Fibroblast of lung (primary cell): Measurements from ENCODE around the gene PTPRM. TPM values are rescaled to one million over a fixed set of nuclear protein-coding genes. Genes with fewer than 3 reads are reported as not detected.

Experiments used
- DNase-seq, 2 donors: peaks; one replicate each; pipeline versions ENCODE4 v3.0.0 to v3.0.0-alpha.2; 2010; ENCODE audit warnings: low read depth in 2 of 2
- H2AFZ ChIP-seq: 2 replicates; pipeline ENCODE4 v1.5.1; 2012; ENCODE audit warnings: low read length, control low read depth, inconsistent platforms
- H3K27ac ChIP-seq: 2 replicates; pipeline ENCODE4 v1.5.1; 2011; ENCODE audit warnings: low read length, control low read depth; ENCODE audit not compliant: insufficient read depth
- H3K27me3 ChIP-seq: 2 replicates; pipeline ENCODE4 v1.5.1; 2011; ENCODE audit warnings: mild to moderate bottlenecking, low read length; ENCODE audit not compliant: control insufficient read depth, insufficient read depth
- H3K36me3 ChIP-seq: 2 replicates; pipeline ENCODE4 v1.5.1; 2011; ENCODE audit warnings: low read length; ENCODE audit not compliant: control insufficient read depth, insufficient read depth
- H3K4me1 ChIP-seq: 2 replicates; pipeline ENCODE4 v1.5.1; 2011; ENCODE audit warnings: low read length; ENCODE audit not compliant: control insufficient read depth, insufficient read depth; ENCODE audit errors: extremely low read depth
- H3K4me2 ChIP-seq: 2 replicates; pipeline ENCODE4 v1.5.1; 2011; ENCODE audit warnings: low read length, control low read depth; ENCODE audit not compliant: insufficient read depth; ENCODE audit errors: extremely low read depth
- H3K4me3 ChIP-seq, 4 experiments: fragments of 200-600 bp in 1 of 4; sonication (generic) in 1 of 4; replicated peaks in 1 of 4; 2 replicates each; pipeline ENCODE4 v1.5.1; 2011 to 2016; ENCODE audit warnings: low read length in 4 of 4, low read depth in 3 of 4, mild to moderate bottlenecking in 3 of 4, control low read depth in 2 of 4, inconsistent platforms in 1 of 4, mixed read lengths in 1 of 4; ENCODE audit not compliant: insufficient read depth in 1 of 4; ENCODE audit errors: control extremely low read depth in 1 of 4
- H3K79me2 ChIP-seq: 2 replicates; pipeline ENCODE4 v1.5.1; 2012; ENCODE audit warnings: mild to moderate bottlenecking, low read length, inconsistent platforms; ENCODE audit not compliant: control insufficient read depth, insufficient read depth
- H3K9ac ChIP-seq: 2 replicates; pipeline ENCODE4 v1.5.1; 2011; ENCODE audit warnings: mild to moderate bottlenecking, low read length, control low read depth; ENCODE audit not compliant: insufficient read depth
- H3K9me3 ChIP-seq: 2 replicates; pipeline ENCODE4 v1.5.1; 2012; ENCODE audit warnings: low read depth, low read length; ENCODE audit not compliant: control insufficient read depth, insufficient read depth
- H4K20me1 ChIP-seq: 2 replicates; pipeline ENCODE4 v1.5.1; 2011; ENCODE audit warnings: low read length; ENCODE audit not compliant: control insufficient read depth, insufficient read depth; ENCODE audit errors: extremely low read depth
- EZH2 ChIP-seq: IDR thresholded peaks from 2 replicates; pipeline ENCODE4 v1.5.1; 2012; ENCODE audit warnings: low read length, control low read depth, mild to moderate bottlenecking; ENCODE audit errors: missing control alignments
- polyA plus RNA-seq, 2 donors: library from polyadenylated mRNA; depleted of rRNA in 1 of 2; stranded (reverse) in 1 of 2; unstranded in 1 of 2; fragments of >200 nt; gene quantifications; 2 replicates each; pipeline ENCODE4 v1.2.1, GENCODE V29; 2011 to 2012; ENCODE audit warnings: missing spikeins in 1 of 2
- total RNA-seq: library from RNA; depleted of rRNA; stranded (reverse); fragments of >200 nt; gene quantifications from 2 replicates; pipeline ENCODE4 v1.2.1, GENCODE V29; 2014
- TF ChIP-seq, protein P1 (sequence below), 2 donors: IDR thresholded peaks in 1 of 2; conservative IDR thresholded peaks in 1 of 2; 1 replicate in 1 of 2; 2 replicates in 1 of 2; pipeline ENCODE4 v1.5.1; 2011 to 2012; ENCODE audit warnings: low read length in 2 of 2, control low read depth in 1 of 2, inconsistent platforms in 1 of 2, low read depth in 1 of 2, mild to moderate bottlenecking in 1 of 2

PTPRM gene
- total and polyA plus RNA-seq, 2 donors (not counting 1 experiment from before 2014, with no cell fraction given), result 86.6 to 87.0 TPM

DNA sequence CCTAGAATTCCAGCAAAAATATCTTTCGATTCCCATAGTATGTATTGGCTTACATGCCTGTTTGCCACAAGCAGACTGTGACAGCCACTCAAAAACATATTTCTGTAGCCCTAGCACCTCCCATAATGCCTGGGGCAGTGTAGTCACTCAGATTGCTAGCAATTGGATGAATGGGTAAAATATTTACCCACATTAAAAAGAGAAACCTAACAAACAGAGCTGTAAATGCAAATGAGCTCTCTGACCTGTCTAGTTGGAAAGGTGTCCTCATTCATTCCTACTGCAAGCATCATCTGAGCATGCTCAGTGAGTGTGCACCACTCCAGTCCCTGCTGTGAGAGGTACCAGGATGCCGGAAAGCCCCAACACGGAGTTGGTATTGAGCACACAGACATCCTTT is 808.1 kb downstream of the PTPRM start:
- no peaks in the 10 kb centered on the region for H3K36me3 ChIP-seq
- no peaks in the 10 kb centered on the region for H3K79me2 ChIP-seq
- H3K27me3 ChIP-seq, result no peaks in the 10 kb centered on the region
- H3K4me2 ChIP-seq, result no peak overlapping the region
- H3K27ac ChIP-seq, result no peak overlapping the region
- no peaks in the 10 kb centered on the region for H3K4me1 ChIP-seq
- DNase-seq, result no peak
- no peak overlapping the region for H3K9ac ChIP-seq
- no peak overlapping the region for H2AFZ ChIP-seq
- TF ChIP-seq, protein P1, sequence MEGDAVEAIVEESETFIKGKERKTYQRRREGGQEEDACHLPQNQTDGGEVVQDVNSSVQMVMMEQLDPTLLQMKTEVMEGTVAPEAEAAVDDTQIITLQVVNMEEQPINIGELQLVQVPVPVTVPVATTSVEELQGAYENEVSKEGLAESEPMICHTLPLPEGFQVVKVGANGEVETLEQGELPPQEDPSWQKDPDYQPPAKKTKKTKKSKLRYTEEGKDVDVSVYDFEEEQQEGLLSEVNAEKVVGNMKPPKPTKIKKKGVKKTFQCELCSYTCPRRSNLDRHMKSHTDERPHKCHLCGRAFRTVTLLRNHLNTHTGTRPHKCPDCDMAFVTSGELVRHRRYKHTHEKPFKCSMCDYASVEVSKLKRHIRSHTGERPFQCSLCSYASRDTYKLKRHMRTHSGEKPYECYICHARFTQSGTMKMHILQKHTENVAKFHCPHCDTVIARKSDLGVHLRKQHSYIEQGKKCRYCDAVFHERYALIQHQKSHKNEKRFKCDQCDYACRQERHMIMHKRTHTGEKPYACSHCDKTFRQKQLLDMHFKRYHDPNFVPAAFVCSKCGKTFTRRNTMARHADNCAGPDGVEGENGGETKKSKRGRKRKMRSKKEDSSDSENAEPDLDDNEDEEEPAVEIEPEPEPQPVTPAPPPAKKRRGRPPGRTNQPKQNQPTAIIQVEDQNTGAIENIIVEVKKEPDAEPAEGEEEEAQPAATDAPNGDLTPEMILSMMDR (conservative IDR thresholded peaks at IDR 0.05 in 1 of 2, IDR thresholded peaks at IDR 0.05 in 1 of 2; ENCODE audit: low read depth in 1 of 2, low read length in 2 of 2), result no peak
- TF ChIP-seq EZH2, result no peak
- no peaks in the 10 kb centered on the region for H3K9me3 ChIP-seq
- H4K20me1 ChIP-seq, result no peaks in the 10 kb centered on the region
- H3K4me3 ChIP-seq, result no peak overlapping the region

DNA sequence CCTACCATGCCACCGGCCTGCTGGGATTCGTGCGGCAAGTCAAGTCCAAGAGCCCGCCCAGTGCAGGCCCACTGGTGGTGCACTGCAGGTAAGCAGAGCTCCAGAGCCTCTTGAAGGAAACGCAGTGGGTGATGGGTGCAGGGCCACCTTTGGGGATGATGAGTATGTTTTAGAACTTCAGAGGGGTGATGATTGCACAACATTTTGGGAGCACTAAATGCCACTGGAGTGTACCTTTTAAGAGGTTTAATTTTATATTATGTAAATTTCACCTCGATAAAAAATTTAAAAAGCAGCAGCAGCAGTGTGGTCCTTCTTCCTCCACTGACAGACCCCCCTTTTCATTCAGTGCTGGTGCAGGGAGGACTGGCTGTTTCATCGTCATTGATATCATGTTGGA is 809.0 kb downstream of the PTPRM start:
- no peaks in the 10 kb centered on the region for H4K20me1 ChIP-seq
- H3K9me3 ChIP-seq, result no peaks in the 10 kb centered on the region
- no peaks in the 10 kb centered on the region for H3K4me1 ChIP-seq
- no peak for TF ChIP-seq EZH2
- TF ChIP-seq, protein P1 (conservative IDR thresholded peaks at IDR 0.05 in 1 of 2, IDR thresholded peaks at IDR 0.05 in 1 of 2; ENCODE audit: low read depth in 1 of 2, low read length in 2 of 2), result no peak
- no peaks in the 10 kb centered on the region for H3K79me2 ChIP-seq
- H3K27ac ChIP-seq, result no peak overlapping the region
- no peaks in the 10 kb centered on the region for H3K27me3 ChIP-seq
- no peaks in the 10 kb centered on the region for H3K36me3 ChIP-seq
- H3K9ac ChIP-seq, result no peak overlapping the region
- H3K4me2 ChIP-seq, result no peak overlapping the region
- no peak overlapping the region for H2AFZ ChIP-seq
- no peak overlapping the region for H3K4me3 ChIP-seq
- no peak for DNase-seq

DNA sequence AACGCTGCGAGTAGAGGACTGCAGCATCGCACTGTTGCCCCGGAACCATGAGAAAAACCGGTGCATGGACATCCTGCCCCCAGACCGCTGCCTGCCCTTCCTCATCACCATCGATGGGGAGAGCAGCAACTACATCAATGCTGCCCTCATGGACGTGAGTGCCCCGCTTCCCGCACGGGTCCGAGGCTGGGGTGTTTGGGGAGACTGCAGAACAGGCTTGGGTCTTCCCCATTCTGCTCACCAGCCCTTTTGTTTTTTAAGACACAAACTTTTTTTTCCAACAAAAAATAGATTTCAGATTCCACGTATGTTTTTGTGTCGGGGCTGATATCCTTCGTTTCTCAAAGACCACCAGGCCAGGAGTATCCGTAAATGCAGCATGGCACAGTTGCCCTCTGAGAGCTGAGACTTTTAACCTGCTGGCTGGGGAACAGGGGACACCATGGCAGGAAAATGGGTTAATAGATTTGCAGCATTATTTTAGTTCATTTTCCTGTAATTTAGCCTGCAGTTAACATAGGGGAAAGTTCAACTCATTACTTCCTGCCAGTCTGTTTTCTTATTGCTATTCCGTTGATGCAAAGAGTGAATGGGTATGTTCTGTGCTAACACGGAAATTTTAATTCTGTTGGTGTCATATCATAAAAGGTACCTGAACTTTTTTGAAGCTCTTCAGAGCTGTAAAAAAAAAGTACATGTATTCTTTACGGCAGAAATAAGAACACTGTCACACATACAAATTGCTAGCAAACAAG is 812.2 kb downstream of the PTPRM start:
- Histone ChIP-seq H2AFZ (no peak overlapping the region), H3K79me2 (no peaks in the 10 kb centered on the region), H3K9me3 (no peaks in the 10 kb centered on the region), H3K9ac (no peak overlapping the region), H3K4me1 (no peaks in the 10 kb centered on the region), H3K4me3 (no peak overlapping the region), H4K20me1 (no peaks in the 10 kb centered on the region), H3K27ac (no peak overlapping the region), H3K27me3 (no peaks in the 10 kb centered on the region), H3K36me3 (no peaks in the 10 kb centered on the region), H3K4me2 (no peak overlapping the region)
- TF ChIP-seq, protein P1 (conservative IDR thresholded peaks at IDR 0.05 in 1 of 2, IDR thresholded peaks at IDR 0.05 in 1 of 2; ENCODE audit: low read depth in 1 of 2, low read length in 2 of 2), result no peak
- TF ChIP-seq EZH2, result no peak
- DNase-seq, result no peak
